Stimulated activated CD4-positive, alpha-beta T cell treated with anti-CD3 and anti-CD28 coated beads, Interleukin-12 subunit alpha, Interleukin-12 subunit beta, amount 100 ng/mL, for 48 hours (primary cell): ENCODE results near the gene CD200.
A peak's percentile ranks its signal among the peaks of the same experiment; 100 is the strongest.

Source experiments
- DNase-seq, 3 donors: peaks; one replicate each; pipeline ENCODE4 v3.0.0-alpha.2; 2020; ENCODE audit warnings: low read depth in 2 of 3, low spot score in 1 of 3

CD200 gene, protein sequence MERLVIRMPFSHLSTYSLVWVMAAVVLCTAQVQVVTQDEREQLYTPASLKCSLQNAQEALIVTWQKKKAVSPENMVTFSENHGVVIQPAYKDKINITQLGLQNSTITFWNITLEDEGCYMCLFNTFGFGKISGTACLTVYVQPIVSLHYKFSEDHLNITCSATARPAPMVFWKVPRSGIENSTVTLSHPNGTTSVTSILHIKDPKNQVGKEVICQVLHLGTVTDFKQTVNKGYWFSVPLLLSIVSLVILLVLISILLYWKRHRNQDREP

DNA sequence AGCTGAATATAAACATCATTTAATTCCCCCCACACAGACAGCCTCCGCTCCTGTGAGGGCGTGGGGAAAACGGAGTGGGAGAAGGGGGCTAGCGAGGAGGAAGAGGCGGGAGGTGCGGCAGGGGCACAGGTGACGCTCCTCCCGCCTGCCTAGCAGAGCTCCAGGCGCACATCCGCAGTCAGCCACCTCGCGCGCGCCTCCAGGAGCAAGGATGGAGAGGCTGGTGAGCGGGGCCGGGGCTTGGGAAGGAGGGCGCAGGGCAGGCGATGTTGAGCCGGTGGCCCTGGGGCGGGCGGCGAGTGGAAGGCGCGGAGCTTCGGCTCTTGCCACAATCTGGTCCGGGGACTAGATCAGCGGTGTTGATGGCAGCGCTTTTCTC, at the start of gene CD200:
TSS of gene CD200 (plus strand) at position 155 of the 379 bp plus-strand sequence. CDS start at position 212, 57 bp downstream.
- DNase-seq, result peak; percentile 41 to 60 (median 42)

DNA sequence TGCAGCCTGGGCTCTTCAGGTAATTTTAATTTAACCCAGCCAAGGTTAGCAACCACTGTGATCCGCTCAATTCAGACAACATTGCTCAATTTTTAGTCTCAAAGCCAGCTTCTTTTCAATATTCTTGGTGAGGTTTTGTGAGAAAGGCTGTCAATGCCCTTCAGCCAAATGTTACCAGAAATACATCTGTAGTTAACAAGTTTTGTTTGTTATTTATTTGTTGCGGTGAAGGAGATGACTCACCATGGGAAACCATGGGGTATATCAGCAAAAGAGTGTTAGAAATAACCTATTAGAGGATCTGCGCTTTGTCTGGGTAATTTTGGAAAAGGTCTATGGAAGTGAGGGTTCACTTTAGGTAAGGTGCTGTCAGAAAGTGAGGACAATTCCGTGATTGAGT, 43.9 kb upstream of the CD200 start:
- no peak for DNase-seq

DNA sequence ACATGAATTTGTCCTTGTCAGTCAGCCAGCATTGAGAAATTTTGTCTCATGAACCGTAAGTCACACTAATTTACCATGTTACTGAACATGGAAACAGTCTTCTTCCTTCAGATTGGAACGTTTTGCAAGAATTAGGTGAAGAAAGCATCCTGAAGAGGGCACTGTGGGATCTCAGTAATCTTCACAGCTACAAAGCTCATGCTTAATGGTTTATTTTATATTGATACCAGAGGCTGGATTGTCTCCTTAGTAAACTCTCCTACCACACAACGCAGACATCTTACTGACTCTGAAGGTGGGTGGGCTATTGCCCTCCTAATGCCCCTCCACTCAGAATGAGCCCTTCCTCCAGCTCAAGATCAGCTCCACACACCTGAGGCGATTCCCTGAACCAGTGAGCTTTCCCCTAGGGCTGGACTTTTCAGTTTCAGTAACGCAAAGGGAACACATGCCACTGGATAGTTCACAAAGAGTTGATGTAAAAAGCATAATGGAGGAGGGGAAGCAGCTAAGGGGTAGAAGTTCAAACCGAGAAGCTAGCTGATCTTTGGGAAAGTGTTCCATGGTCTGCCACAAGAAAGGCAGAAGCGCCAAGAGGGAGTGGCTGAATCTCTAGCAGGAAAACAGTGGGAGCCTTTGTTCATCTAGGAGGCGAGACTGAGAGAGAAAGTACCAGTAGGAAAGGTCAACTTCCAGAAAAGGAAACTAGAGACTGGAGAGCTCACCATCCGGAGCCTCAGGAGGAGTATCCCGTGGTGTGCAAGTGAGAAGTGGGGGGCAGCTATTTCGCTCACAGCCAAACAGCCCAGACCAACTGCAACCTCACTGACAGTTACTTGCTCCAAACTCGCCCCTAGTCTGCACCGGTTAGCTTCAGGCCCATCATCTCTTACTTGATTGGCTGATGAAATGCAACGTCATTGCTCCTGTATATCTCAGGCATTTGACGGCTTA, 39.3 kb upstream of the CD200 start, which contains the start of gene SLC9C1:
TSS of gene SLC9C1 (minus strand) at position 849 of the 954 bp plus-strand sequence. CDS start 7,425 bp downstream, outside the sequence.
- DNase-seq, result peak in 1 of 3 donors; percentile 52

DNA sequence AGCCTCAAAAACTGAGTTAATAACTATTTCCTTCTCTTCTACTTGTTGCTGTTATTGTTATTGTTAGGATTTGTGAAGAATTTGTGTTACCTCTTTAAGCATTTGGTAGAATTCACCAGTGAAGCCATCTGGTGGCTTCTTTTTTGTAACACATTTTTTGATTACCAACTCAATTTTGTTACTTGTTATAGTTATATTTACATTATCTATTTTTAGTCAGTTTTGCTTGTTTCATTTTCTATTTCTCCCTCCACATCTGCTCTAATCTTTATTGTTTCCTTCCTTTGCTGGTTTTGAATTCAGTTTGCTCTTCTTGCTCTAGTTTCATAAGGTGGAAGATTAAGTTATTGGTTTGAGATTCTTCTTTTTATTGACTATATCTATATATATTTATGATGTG, 35.2 kb upstream of the CD200 start:
- no peak for DNase-seq

DNA sequence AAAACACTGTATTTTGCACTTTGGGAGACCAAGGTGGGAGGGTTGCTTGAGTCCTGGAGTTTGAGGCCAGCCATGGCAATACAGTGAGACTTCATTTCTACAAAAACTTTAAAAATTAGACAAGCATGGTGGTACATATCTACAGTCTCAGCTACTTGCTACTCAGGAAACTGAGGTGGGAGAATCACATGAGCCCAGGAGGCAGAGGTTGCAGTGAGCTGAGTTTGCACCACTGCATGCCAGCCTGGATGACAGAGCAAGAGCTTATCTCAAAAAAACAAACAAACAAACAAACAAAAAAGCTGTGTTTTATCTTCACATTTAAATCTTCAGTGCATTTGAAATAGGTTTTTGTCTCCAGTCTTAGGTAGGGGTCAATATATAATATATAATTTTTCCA, 34.2 kb upstream of the CD200 start:
- DNase-seq, result no peak

DNA sequence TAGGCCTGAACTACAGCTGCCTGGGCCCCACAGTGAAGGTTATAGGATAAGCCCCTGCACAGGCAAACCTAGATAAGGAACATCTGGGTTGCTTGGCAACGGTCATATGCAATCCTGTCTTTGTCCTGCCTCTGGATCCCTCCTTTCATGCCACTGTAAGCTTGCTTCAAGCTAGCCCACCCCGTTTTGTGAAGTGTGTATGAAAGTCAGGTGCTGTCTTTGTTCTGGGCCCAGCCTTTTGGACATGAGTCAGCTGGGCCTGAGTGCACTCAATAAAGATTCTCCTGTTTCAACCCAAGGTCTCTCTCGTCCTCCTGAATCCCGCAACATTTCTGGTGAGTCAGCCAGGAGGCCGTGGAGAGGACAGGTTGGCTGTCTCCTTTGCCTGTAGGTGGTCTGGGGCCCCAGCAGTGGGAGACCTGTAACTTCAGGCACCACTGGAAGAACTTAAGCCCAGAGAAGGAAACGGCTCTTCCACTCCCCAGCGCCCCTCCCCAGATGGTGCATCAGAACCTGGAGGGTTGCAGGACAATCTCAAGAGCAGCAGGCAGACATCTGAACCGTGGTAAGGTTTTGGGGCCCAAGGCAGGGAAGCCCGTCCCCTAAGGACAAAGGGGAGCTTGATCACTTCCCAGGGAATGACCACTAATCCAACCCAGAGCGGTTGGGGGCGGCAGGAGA, 30.7 kb upstream of the CD200 start:
- no peak for DNase-seq

DNA sequence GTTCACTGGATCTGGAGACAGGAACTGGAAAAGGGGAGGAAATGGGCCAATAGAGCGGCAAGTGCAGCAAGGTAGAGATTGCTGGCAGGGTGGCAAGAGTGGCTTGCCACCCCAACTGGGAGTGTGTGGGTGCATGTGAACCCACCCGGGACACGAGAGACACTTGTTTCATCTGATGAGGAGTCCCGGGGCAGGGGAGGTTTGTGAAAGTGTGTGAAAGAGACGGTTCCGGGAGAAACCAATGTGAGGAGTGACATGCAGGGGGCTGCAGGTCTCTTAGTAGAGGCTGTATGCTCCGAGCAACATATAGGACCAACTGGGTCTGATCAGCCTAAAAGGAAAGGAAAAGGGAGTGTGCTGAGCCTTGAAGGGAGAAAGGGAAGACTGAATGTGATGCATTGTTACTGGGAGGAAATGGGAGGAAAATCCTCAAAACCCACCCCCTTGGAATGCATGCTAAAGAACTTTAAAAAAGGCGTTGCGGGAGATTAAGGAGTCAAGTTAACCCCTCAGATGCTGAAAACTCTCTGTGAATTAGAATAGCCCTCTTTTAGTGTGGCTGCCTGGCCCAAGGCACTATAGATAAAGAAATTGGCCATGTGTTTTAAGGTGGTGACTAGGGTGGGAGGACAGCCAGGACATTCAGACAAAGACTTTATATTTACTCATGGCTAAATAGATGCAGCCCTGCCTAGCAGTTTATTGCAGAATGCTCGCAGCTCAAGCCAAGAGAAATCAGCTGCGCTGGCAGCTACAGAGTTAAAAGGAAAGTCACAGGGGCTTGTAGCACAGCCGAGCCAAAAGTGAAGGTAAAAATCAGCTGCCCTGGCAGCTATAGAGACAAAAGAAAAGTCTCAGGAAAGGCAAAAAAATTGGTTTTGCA, 29.8 kb upstream of the CD200 start:
- DNase-seq, result peak in 1 of 3 donors; percentile 7

DNA sequence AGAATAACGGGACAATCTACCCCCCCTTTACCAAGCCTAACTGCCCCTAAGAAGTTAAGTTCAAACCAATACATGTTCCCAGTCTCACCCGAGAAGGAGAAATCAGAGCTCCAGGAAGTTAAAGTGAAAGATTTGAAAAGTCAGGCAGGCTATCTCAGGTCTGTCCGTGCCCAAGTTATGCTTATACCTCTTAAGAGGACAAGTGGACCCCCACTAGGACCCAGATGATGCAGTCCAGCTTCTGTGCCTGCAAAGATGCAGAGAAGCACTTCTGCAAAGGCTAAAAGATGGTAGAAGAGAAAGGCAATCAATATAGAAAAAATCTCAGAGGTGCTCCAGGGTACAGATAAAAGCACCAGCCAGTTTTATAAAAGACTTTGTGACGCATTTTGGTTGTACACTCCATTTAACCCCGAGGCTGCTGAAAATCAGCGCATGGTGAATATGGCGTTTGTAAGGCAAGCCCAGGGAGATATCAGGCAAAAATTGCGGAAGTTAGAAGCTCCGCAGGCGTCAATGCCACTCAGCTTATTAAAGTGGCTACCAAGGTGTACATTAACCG, 29.1 kb upstream of the CD200 start:
- DNase-seq, result no peak

DNA sequence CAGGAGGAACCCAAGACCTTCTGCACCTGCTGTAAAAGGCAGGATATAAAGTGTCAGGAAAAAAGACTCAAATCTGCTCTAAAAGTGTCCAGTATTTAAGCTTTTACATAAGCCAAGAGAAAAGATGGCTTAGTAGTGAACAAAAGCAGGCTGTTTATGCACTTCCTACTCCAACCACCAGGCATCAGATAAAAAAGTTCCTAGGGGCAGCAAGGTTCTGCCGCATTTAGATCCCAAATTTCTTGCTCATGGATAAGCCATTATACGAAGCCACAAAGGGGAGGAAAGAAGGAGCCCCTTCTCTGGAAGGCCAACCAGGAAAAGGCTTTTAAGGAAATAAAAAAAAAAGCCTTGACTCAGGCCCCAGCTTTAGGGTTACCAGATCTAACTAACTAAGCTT, 28.3 kb upstream of the CD200 start:
- DNase-seq, result peak in 1 of 3 donors; percentile 8

DNA sequence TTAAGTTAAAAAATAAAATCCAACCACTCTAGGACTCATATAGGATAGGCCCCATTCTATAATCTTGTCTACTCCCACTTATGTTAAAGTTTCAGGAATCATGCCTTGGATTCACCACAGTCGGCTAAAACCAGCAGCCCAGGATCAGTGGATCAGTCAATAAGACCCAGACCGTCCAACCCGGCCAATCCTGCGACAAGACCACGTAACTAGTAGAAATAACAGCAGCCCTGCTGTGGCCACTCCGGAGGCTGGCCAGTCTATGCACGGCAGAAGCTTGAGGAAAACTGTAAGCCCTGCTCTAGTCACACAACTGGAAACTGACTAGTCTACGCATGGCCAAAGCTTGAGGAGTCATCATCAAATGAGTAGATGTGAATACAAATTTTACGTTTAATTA, 26.1 kb upstream of the CD200 start:
- no peak for DNase-seq

DNA sequence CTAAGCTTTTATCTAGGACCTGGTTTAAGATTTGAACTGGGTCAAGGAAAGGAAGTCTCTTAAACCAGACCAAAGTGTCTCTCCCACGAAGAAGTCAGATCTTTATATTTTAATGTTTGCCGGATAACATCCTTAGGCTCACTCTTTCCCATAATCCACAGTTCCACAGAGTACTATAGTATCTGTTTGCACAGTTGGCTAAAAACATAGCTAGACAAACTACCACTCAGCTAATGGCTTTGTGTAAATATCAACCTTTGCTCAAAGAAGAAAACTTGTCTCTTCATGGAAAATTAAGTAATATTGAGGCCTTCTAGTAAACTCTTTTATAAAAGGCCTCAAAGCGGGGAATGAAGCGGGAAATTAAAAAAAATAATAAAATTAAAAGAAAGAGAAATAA, 25.4 kb upstream of the CD200 start:
- no peak for DNase-seq

DNA sequence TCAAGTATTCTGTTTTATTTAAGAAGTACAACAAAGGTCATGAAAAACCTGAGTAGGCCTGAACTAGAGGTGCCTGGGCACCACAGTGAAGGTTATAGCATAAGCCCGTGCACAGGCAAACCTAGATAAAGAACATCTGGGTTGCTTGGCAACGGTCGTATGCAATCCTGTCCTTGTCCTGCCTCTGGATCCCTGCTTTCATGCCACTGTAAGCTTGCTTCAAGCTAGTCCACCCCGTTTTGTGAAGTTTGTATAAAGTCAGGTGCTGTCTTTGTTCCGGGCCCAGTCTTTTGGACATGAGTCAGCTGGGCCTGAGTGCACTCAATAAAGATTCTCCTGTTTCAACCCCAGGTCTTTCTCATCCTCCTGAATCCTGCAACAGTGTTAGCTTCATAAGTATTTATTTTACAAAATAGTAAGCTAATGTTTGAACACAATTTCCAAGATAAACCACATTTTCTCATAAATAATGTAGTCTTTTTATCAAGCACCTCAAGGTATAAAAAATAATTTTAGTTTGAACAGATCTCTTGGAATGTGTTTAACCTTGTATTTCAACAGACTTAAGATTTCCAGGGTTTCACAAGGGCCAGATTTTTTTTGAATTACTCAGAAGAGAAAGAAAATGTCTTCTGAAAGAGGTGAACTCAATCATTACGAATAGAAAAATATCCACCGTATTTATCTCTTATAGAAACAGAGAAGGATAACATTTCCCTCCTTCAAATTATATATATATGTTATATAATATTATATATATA, 24.6 kb upstream of the CD200 start:
- no peak for DNase-seq

DNA sequence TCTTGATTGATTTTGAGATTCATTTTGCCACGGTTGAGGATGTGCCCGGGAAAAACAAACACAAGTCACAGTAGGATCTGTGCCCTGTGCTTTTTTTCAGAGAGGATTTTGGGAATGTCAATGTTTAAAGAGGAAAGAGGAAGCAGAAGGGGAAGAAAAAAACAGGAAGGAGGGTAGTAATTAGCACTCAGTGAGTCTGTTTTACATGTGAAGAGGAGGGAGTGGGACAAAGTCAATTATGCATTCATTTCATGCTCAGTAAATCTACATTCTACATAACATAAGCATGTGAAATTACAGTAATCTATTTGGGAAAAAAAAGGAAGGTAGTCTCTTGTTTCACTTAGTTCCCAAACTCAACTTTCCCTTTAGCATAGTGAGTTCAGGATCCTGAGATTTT, 18.3 kb upstream of the CD200 start:
- DNase-seq, result no peak

DNA sequence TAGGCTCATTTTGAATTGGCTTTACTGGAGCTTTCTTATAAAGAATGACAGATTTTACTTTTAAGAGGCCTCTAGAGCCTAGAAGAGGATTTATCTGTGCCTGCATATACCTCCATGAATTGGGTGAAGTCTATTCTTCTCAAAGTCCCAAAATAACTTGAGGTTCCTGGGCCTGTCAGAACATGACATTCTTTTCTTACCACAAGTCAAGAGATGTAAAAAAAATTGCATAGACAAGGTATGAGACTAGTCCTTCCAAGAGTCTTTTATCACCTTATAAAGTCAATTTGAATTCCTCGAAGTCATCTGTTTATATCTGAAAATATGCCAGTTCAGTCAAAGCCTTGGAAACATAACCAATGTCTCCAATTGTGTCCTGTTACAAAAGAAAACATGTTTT, 17.2 kb upstream of the CD200 start:
- DNase-seq, result no peak

DNA sequence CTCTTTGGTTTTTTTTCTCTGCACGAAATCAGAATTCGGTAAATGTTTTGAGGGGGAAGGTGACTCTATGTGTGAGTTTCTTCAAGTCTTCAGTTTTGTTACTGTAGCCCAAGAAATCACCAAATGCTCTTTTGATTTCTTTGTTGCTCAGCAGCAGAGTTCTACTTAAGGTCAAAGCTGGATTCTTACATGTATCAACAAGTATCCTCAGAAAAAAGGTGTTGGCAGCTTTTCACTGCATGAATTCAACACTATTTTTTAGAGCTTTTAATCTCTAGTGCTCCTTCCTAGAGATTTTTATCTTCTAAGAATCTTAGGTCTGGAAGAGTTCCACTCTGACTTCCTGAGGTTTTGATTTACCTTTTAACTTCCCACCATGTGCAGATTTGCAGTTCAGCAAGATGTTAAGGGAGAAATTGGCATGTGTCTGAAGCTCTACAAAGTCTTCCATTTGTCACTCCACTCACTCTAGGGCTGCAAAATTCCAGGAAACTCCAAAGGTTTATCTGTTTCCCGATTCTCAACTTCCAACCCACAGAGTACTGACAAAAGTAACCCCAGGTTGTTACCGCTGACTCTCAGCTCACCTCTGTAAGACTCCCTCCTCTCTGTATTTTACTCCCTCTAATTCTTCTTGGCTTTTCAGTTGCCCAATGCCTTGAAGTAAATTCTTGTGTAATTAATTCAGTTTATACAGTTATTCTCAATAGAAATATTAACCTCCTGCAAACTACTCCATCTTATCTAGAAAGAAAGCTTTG, 13.3 kb upstream of the CD200 start:
- no peak for DNase-seq

DNA sequence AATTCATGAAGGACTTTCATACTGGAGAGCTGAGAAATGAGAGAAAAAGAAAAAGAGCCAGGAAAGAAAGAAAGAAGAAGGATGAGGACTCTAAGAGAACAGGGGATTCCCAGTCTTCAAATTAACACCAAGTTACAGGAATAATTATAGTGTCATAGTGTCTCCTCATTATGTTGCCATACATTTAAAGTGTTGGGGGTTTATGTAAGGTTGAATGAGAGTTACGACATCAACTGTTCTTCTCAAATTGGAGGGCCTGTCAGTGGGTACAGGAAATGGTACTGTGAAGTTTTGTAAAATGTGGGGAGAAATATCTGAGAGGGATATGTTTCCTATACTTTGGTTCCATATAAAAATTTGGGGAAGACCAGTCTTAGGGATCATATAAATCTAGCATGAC, 12.3 kb upstream of the CD200 start:
- no peak for DNase-seq

DNA sequence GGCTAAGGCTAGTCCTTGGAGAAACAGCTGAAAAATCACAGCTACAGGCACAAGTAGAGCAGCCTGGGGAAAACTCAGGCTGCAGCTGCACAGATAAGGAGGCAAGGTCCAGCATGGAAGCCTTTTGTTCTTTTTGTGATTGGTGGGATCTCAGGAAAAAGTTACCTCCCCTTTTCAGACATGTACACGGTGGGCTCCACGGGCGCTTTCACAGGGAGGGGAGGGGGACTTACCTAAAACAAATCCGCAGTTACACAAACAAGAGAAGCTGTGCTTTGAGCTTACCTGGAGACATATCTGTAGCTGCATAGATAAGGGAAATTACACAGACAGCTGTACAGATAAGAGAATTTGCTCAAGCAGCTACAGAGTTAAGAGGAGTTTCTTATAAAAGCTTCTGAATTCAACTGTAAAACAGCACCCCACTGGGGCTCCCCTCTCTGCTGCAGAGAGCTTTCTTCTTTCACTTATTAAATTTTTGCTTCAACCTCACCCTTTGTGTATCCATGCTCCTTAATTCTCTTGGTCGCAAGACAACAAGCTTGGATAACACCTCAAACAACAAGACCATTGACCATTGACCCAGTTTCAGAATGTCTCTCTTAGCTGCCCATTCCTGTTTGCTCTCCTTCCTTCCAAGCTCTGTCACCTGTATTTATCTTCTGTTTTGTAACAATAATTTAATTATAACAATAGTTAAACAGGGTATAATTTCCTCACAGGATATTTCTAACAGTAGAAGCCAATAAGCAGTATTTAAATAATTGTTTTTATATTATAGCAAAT, 10.9 kb upstream of the CD200 start:
- DNase-seq, result no peak

DNA sequence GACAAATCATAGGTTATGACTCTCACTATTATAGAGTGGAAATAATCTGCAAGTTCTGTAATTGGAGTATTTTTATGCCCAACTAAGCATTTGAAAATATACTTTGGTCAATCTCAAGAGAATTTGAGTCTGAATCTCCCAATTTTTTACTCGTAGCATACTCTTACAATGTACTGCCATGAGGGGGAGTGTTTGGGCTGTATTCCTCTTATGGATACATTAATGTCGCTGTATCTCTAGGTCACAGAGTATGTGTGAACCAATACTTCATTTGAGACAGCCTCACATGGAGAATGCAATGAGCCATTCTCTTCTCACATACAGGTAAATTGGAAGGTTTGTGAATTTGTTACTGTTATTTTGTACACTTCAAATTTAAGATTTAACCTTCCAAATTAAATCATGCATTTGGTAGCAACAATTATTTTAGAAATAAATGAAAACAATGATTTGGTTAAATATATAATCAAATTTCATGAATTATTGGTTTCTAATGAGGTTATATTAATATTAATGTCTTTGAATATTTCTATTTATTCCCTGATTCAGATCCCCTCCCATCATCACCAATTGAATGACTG, 5.5 kb upstream of the CD200 start:
- peak in 1 of 3 donors; percentile 43 for DNase-seq
